ENCODE results near the gene SERPINB6.

DNA sequence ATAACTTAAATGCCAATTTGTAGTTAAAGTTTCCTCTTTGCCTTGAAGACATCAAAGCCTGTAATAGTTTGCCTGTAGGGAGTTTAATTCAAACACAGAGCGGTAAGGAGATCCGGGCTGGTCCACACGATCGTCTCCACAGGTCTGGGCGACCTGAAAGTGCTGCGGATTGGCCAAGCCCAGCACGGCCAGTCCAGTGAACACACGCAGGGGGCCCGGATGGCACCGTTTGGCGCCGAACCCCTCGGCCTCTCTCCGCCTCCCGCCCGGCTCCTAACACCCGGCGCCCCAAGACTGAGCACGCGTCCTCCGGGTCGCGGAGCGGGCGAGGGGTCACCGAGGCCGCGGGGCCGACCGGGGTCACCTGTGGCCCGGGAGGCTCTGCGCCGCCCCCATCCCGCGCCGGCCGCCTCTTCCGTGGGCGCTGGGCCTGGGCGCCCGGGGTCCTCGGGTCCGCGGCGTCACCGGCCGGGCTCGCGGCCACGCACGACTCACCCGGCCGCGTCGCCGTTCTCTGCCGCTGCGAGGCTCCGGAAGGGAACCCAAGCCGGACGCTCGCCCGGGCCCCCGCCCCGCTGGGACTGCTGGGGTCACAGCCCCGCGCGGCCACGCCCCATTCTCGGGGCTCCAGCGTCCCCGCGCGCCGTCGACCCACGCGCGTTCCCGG, 481 bp downstream of the SERPINB6 start:
- TF ChIP-seq POLR2AphosphoS5 (IDR thresholded peaks at IDR 0.05; ENCODE audit: low read depth, low read length) (no peak), POLR2A (IDR thresholded peaks at IDR 0.05; ENCODE audit: low read depth, low read length) (no peak), TAF1 (IDR thresholded peaks at IDR 0.05; ENCODE audit: borderline replicate concordance, low read depth, low read length) (no peak)
